GM12878 (cell line): ENCODE results near the gene CAB39L. TPM values are rescaled to one million over a fixed set of nuclear protein-coding genes. Genes with fewer than 3 reads are reported as not detected.

Experiments
- ATAC-seq: fragments of 200-7000 bp; cut with Tn5 transposase; 3 replicates; pipeline ENCODE4 v1.9.1; 2020; ENCODE audit warnings: mild to moderate bottlenecking, moderate library complexity
- BruUV-seq: library from RNA; stranded (reverse); fragments of 400-500 nt; replicated peaks from 2 replicates; lab custom pipeline; 2021; lab: Mats Ljungman, UMichigan
- CTCF ChIA-PET: fragments of 300-600 bp; sonication (Branson Sonifier 250); formaldehyde crosslinking; extraction: SDS; loops from one replicate; lab custom pipeline; 2021; ENCODE audit warnings: inconsistent platforms; lab: Yijun Ruan, JAX
- POLR2A ChIA-PET: fragments of 350-600 bp; formaldehyde crosslinking; extraction: SDS; loops from one replicate; lab custom pipeline; 2021; ENCODE audit warnings: inconsistent platforms; lab: Charles Lee
- RAD21 ChIA-PET: fragments of 300-600 bp; sonication (Branson Sonifier 250); formaldehyde crosslinking; loops from one replicate; lab custom pipeline; 2023; ENCODE audit warnings: antibody characterized with exemption; ENCODE audit not compliant: unreplicated experiment; lab: Charles Lee
- SMC1A ChIA-PET: fragments of 300-600 bp; sonication (Branson Sonifier 250); formaldehyde crosslinking; loops from one replicate; lab custom pipeline; 2023; ENCODE audit not compliant: unreplicated experiment, uncharacterized antibody; lab: Charles Lee
- DNase-seq: peaks from one replicate; pipeline ENCODE4 v3.0.0-alpha.2; 2011; ENCODE audit warnings: low read depth, low spot score
- FAIRE-seq: peaks from 3 replicates; lab custom pipeline; 2011; peaks lifted over from hg19 to GRCh38; lab: Jason Lieb, UNC
- H2AFZ ChIP-seq: 2 replicates; pipeline ENCODE4 v1.6.0; 2011; ENCODE audit warnings: low read depth, low read length, control low read depth; ENCODE audit not compliant: control insufficient read depth
- H3K27ac ChIP-seq: 2 replicates; pipeline ENCODE4 v1.5.1; 2011; ENCODE audit warnings: control low read depth; ENCODE audit not compliant: control insufficient read depth, insufficient read depth
- H3K27me3 ChIP-seq, 2 experiments: replicated peaks in 1 of 2; 2 replicates each; pipeline versions ENCODE4 v1.6.0 to v1.6.1; 2011; ENCODE audit warnings: low read length in 1 of 2; ENCODE audit not compliant: control insufficient read depth in 2 of 2, insufficient read depth in 2 of 2
- H3K36me3 ChIP-seq, 2 experiments: 2 replicates each; pipeline ENCODE4 v1.5.1; 2011; ENCODE audit warnings: low read length in 1 of 2; ENCODE audit not compliant: control insufficient read depth in 2 of 2, insufficient read depth in 2 of 2
- H3K4me1 ChIP-seq: 2 replicates; pipeline ENCODE4 v1.6.1; 2011; ENCODE audit warnings: mild to moderate bottlenecking, low read length, moderate library complexity, mixed read lengths; ENCODE audit not compliant: control insufficient read depth, insufficient read depth
- H3K4me2 ChIP-seq: 2 replicates; pipeline ENCODE4 v1.6.0; 2011; ENCODE audit warnings: control low read depth; ENCODE audit not compliant: control insufficient read depth, insufficient read depth
- H3K4me3 ChIP-seq: fragments of 200-600 bp; sonication (generic); 2 replicates; pipeline ENCODE4 v1.5.1; 2016
- H3K79me2 ChIP-seq: 2 replicates; pipeline ENCODE4 v1.6.0; 2011; ENCODE audit warnings: low read length; ENCODE audit not compliant: control insufficient read depth, insufficient read depth
- H3K9ac ChIP-seq: 2 replicates; pipeline ENCODE4 v1.8.0; 2011; ENCODE audit warnings: low read length, control low read depth, mixed read lengths; ENCODE audit not compliant: control insufficient read depth, insufficient read depth
- H3K9me3 ChIP-seq: replicated peaks from 3 replicates; pipeline ENCODE4 v1.5.1; 2011; ENCODE audit warnings: mild to moderate bottlenecking, low read length; ENCODE audit not compliant: control insufficient read depth, insufficient read depth
- H4K20me1 ChIP-seq: 2 replicates; pipeline ENCODE4 v1.6.0; 2011; ENCODE audit not compliant: control insufficient read depth, insufficient read depth
- NBN ChIP-seq: fragments of 450-650 bp; IDR thresholded peaks from 2 replicates; pipeline ENCODE4 v1.6.1; 2016
- PML ChIP-seq: IDR thresholded peaks from 2 replicates; pipeline ENCODE4 v1.6.1; 2012; ENCODE audit warnings: low read length, inconsistent platforms
- RAD21 ChIP-seq: IDR thresholded peaks from 2 replicates; pipeline ENCODE4 v1.6.1; 2011; ENCODE audit warnings: mild to moderate bottlenecking, low read depth, low read length, moderate library complexity; ENCODE audit not compliant: insufficient read depth
- RUNX3 ChIP-seq: IDR thresholded peaks from 2 replicates; pipeline ENCODE4 v1.6.1; 2012; ENCODE audit warnings: low read length, inconsistent platforms
- WRNIP1 ChIP-seq: IDR thresholded peaks from 2 replicates; pipeline ENCODE4 v1.6.1; 2011; ENCODE audit warnings: low read depth, low read length, improper control_type of control experiment, borderline replicate concordance
- ZNF622 ChIP-seq: fragments of 450-650 bp; IDR thresholded peaks from 2 replicates; pipeline ENCODE4 v1.6.1; 2017; ENCODE audit warnings: mild to moderate bottlenecking, inconsistent platforms
- WGBS: methylation state at CpG from one replicate; pipeline ENCODE4 v1.1.6; 2016; ENCODE audit warnings: low lambda C conversion rate; ENCODE audit not compliant: insufficient replicate concordance, insufficient coverage; ENCODE audit errors: missing lambda C conversion rate; 5-methylcytosine and 5-hydroxymethylcytosine counted together
- in situ Hi-C: fragments of 300-500 bp; cut with MboI; formaldehyde crosslinking; loops from 9 replicates; pipeline ENCODE4 v1.14.3; 2018; ENCODE audit warnings: mixed read lengths
- intact Hi-C: fragments of 100-400 bp; cut with micrococcal nuclease; formaldehyde crosslinking; loops from one replicate; pipeline ENCODE4 v1.14.2; 2022; ENCODE audit not compliant: unreplicated experiment
- polyA plus RNA-seq, 11 experiments: library from polyadenylated mRNA; depleted of rRNA in 4 of 11; unstranded in 6 of 11; stranded (reverse) in 5 of 11; fragments of >200 nt; fragmentation: Nextera tagmentation in 4 of 11; fragmentation: Illumina TruSeq in 1 of 11; extraction: Ambion mirVana in 4 of 11; extraction: Trizol in 1 of 11; gene quantifications; 1 replicate in 1 of 11; 2 replicates in 10 of 11; pipeline versions ENCODE4 v1.2.1 to v1.2.3, GENCODE V29; 2011 to 2016; ENCODE audit warnings: inconsistent platforms in 2 of 11, missing spikeins in 2 of 11, low read depth in 1 of 11
- total RNA-seq, 4 experiments: library from RNA; depleted of rRNA in 3 of 4; stranded (reverse); fragments of >200 nt in 3 of 4; fragmentation: Illumina TruSeq in 1 of 4; extraction: Trizol in 1 of 4; gene quantifications; 2 replicates each; pipeline versions ENCODE4 v1.2.1 to v1.2.3, GENCODE V29; 2013 to 2021
- TF ChIP-seq, protein P1 (sequence below): fragments of 450-650 bp; IDR thresholded peaks from 2 replicates; pipeline ENCODE4 v1.6.1; 2017; ENCODE audit warnings: mild to moderate bottlenecking, moderate library complexity

CAB39L gene
- total and polyA plus RNA-seq, 10 of the 15 experiments (the other 5 are each of a cell fraction or from before 2014, with no cell fraction given): 0.88 to 3.0 (median 1.7) TPM

DNA sequence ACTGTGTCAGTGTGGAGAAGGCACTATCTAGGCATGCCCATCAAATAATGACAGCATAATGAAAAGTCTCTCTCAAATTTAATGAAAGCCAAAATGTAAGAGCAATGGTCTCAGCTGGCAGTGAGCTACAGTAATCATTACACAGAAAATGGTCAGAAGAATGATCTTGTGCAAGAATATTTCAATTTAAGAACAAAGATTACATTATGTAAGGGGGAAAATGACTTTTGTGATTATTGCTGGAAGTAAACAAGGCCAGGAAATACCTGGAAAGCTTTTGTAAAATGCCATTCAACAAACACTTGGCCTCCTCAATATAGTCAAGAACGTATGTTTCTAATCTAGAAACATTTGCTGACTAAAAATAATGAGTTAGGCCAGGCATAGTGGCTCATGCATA, 89.1 kb downstream of the CAB39L start:
- no peaks in the 10 kb centered on the region for H3K79me2 ChIP-seq
- ATAC-seq: no peak
- H3K36me3 ChIP-seq: no peaks in the 10 kb centered on the region
- in situ Hi-C loops (no loop called here), intact Hi-C loops (no loop called here)
- no peak overlapping the region for H3K27ac ChIP-seq
- ChIA-PET POLR2A (interaction anchor here (0.6 kb wide), 1 partner anchor 141 kb away, joined by 3 read pairs; the partner anchor contains the start of gene PHF11), SMC1A (interaction anchor here (1.7 kb wide), 1 partner anchor 17 kb away, joined by 5 read pairs; no protein-coding TSS in a partner anchor), RAD21 (no interaction called here), CTCF (no interaction called here)
- H3K4me2 ChIP-seq: no peak overlapping the region
- TF ChIP-seq RAD21 (no peak), NBN (no peak), RUNX3 (no peak), ZNF622 (no peak), PML (no peak), WRNIP1 (no peak)
- TF ChIP-seq, protein P1, sequence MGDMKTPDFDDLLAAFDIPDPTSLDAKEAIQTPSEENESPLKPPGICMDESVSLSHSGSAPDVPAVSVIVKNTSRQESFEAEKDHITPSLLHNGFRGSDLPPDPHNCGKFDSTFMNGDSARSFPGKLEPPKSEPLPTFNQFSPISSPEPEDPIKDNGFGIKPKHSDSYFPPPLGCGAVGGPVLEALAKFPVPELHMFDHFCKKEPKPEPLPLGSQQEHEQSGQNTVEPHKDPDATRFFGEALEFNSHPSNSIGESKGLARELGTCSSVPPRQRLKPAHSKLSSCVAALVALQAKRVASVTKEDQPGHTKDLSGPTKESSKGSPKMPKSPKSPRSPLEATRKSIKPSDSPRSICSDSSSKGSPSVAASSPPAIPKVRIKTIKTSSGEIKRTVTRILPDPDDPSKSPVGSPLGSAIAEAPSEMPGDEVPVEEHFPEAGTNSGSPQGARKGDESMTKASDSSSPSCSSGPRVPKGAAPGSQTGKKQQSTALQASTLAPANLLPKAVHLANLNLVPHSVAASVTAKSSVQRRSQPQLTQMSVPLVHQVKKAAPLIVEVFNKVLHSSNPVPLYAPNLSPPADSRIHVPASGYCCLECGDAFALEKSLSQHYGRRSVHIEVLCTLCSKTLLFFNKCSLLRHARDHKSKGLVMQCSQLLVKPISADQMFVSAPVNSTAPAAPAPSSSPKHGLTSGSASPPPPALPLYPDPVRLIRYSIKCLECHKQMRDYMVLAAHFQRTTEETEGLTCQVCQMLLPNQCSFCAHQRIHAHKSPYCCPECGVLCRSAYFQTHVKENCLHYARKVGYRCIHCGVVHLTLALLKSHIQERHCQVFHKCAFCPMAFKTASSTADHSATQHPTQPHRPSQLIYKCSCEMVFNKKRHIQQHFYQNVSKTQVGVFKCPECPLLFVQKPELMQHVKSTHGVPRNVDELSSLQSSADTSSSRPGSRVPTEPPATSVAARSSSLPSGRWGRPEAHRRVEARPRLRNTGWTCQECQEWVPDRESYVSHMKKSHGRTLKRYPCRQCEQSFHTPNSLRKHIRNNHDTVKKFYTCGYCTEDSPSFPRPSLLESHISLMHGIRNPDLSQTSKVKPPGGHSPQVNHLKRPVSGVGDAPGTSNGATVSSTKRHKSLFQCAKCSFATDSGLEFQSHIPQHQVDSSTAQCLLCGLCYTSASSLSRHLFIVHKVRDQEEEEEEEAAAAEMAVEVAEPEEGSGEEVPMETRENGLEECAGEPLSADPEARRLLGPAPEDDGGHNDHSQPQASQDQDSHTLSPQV: no peak
- H4K20me1 ChIP-seq: no peaks in the 10 kb centered on the region
- no peaks in the 10 kb centered on the region for H3K9me3 ChIP-seq
- H3K4me3 ChIP-seq: no peak overlapping the region
- no peak overlapping the region for H3K9ac ChIP-seq
- WGBS: 83% methylated on average over 1 of the region's 1 CpG
- BruUV-seq: no TSS peak
- H3K4me1 ChIP-seq: no peaks in the 10 kb centered on the region
- H2AFZ ChIP-seq: no peak overlapping the region
- H3K27me3 ChIP-seq: no peaks in the 10 kb centered on the region
- no peak for DNase-seq
- FAIRE-seq: no peak
